ENCODE measurements around the gene POU2F3. TPM values are rescaled to one million over a fixed set of nuclear protein-coding genes. Genes with fewer than 3 reads are reported as not detected.
"Not testable (repeated sequence)": the region's sequence is repeated elsewhere in the genome, so short reads cannot be mapped to it uniquely, and the experiment has no call there.

Gene POU2F3
- total and polyA plus RNA-seq, 11 donors = 0.15 TPM; not detected in 10

DNA sequence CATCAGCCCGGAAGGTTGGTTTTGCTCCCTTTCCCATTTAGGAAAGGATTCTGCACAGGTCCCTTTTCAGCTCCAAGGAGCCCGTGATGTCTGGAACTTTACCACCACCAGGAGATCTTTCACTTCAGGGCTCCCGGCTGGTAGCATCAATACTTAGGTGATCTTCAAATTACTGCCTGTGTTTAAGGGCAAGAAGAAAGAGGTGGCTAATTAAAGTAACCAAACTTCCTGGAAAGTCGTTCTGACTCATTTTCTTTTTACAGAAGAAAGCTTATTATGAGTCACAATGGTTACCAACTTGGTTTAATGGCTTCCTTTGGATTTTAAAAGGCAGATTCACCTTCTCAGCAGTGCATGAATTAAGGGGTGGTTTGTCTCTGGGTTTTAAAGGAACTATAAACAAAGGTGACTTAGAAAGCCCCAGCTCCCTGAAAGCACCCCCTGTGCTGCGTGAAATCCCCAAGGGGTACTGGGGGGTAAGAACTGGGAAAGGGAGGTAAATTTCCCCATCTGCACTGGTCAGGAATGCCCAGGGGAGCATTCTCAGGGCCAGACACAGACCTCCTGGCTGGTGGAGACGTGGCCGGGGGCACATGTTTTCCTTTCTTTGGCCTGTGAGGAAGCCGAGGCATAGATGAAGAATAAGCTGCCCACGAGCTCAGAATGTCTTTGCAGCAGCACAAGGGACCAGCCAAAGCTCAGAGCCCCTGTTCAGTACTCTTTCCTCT lies 8.8 kb downstream of the POU2F3 start:
- Histone ChIP-seq H3K27ac (no peak overlapping the region), H3K4me3 (no peak overlapping the region), H3K36me3 (no peaks in the 10 kb centered on the region), H3K9me3 (no peaks in the 10 kb centered on the region), H3K4me1 (peaks cover 0 to 8% (median 0%) of the 10 kb centered on the region in 12 donors), H3K27me3 (peaks cover 0 to 54% (median 16%) of the 10 kb centered on the region in 9 donors)
- WGBS, 4 donors = 65 to 67% (median 66%) methylated on average over 9 of the region's 9 CpGs
- TF ChIP-seq, protein P1, sequence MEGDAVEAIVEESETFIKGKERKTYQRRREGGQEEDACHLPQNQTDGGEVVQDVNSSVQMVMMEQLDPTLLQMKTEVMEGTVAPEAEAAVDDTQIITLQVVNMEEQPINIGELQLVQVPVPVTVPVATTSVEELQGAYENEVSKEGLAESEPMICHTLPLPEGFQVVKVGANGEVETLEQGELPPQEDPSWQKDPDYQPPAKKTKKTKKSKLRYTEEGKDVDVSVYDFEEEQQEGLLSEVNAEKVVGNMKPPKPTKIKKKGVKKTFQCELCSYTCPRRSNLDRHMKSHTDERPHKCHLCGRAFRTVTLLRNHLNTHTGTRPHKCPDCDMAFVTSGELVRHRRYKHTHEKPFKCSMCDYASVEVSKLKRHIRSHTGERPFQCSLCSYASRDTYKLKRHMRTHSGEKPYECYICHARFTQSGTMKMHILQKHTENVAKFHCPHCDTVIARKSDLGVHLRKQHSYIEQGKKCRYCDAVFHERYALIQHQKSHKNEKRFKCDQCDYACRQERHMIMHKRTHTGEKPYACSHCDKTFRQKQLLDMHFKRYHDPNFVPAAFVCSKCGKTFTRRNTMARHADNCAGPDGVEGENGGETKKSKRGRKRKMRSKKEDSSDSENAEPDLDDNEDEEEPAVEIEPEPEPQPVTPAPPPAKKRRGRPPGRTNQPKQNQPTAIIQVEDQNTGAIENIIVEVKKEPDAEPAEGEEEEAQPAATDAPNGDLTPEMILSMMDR (IDR thresholded peaks at IDR 0.05) = no peak
- no peak for TF ChIP-seq POLR2A (IDR thresholded peaks at IDR 0.05)
- ATAC-seq = no peak
- intact Hi-C loops (cut with DNase I) = no loop called here
- DNase-seq = no peak

DNA sequence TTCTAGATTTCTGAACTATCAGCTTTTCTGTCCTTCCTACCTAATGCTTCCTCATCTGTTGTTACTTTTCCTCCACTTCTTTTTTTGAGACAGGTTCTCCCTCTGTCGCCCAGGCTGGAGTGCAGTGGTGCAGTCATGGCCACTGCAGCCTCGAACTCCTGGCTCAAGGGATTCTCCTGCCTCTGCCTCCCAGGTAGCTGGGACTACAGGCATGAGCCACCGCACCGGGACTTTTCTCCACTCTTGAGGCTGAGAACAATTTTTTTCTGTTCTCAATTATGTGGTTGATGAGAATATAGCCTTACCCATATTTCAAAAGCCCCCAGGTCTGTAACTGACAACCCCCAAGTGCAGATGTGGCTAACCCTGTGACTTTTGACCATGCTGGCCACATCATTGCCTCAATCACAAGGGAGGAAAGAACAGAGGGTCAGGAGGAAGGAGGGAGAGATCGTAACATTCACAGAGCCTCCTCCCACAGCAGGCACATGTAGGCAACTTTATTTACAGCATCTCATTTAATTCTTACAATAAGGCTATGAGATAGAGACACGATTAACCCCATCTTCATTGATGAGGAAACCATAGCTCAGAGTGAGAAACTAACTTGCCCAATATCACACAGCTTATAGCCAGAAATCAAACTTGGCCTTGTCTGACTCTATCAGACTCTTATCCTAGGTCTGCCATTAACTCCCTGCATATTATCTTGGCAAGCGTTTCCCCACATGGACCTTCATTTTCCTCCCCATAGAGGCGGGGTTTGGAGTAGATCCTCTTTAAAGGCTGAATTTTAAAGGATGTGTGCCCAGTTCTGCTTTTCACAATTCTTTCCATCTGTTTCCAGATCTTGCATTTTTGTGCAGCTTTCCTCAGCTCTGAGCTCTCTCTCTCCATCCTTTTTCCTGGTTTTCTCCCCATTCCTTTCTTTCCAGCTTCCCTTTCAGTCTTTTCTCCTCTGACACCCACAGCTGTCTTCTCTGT lies 9.6 kb downstream of the POU2F3 start:
- intact Hi-C loops (cut with DNase I) = loop anchor here in 2 of 10 donors (5.0 kb wide), 2 partner anchors 38 to 48 kb away; no protein-coding TSS in a partner anchor
- H3K36me3 ChIP-seq = no peaks in the 10 kb centered on the region
- 82 to 85% (median 82%) methylated on average over 8 of the region's 8 CpGs for WGBS, 4 donors
- peaks cover 0 to 8% (median 0%) of the 10 kb centered on the region in 12 donors for H3K4me1 ChIP-seq
- H3K27me3 ChIP-seq = peaks cover 0 to 55% (median 17%) of the 10 kb centered on the region in 9 donors
- no peaks in the 10 kb centered on the region for H3K9me3 ChIP-seq
- TF ChIP-seq, protein P1 (IDR thresholded peaks at IDR 0.05) = no peak
- TF ChIP-seq POLR2A (IDR thresholded peaks at IDR 0.05) = no peak
- ATAC-seq (no peak), DNase-seq (no peak)
- H3K4me3 ChIP-seq = no peak overlapping the region
- H3K27ac ChIP-seq = no peak overlapping the region

DNA sequence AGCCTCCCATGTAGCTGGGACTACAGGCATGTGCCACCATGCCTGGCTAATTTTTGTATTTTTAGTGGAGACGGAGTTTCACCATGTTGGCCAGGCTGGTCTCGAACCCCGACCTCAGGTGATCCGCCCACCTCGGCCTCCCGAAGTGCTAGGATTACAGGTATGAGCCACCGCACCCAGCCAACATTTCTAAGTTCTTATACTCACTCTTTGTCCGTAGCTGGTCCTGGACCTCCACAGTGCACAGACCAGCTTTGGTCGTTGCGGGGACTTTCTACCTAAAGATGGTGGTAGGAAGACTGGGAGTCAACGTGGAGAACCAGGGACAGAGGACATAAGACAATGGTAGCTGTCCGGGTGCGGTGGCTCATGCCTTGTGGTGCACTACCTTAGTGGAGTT lies 13.4 kb downstream of the POU2F3 start:
- H3K4me3 ChIP-seq = not testable (repeated sequence)
- WGBS, 4 donors = 90 to 96% (median 92%) methylated on average over 13 of the region's 13 CpGs

GRCh38 chr11:120254788-120255518 lies 15.0 kb downstream of the POU2F3 start:
- WGBS, 4 donors = 25 to 32% (median 28%) methylated on average over 13 of the region's 13 CpGs
- Histone ChIP-seq H3K36me3 (no peaks in the 10 kb centered on the region), H3K27ac (no peak overlapping the region), H3K4me1 (peaks cover 0 to 17% (median 2%) of the 10 kb centered on the region in 12 donors), H3K9me3 (no peaks in the 10 kb centered on the region), H3K4me3 (no peak overlapping the region), H3K27me3 (peaks cover 0 to 65% (median 32%) of the 10 kb centered on the region in 9 donors)
- ATAC-seq = no peak
- TF ChIP-seq, protein P1 (IDR thresholded peaks at IDR 0.05) = no peak
- TF ChIP-seq POLR2A (IDR thresholded peaks at IDR 0.05) = no peak
- intact Hi-C loops (cut with DNase I) = loop anchor here in 2 of 10 donors (5.0 kb wide), 2 partner anchors 32 to 42 kb away; no protein-coding TSS in a partner anchor
- DNase-seq = no peak

More for the DNA sequence above, 13.4 kb downstream of the POU2F3 start:
- not testable (repeated sequence) for H3K27ac ChIP-seq, H3K9me3 ChIP-seq, H3K36me3 ChIP-seq, DNase-seq, ATAC-seq
- intact Hi-C loops (cut with DNase I) = loop anchor here in 2 of 10 donors (5.0 kb wide), 2 partner anchors 34 to 44 kb away; no protein-coding TSS in a partner anchor
- peaks cover 0 to 17% (median 4%) of the 10 kb centered on the region in 12 donors for H3K4me1 ChIP-seq
- peaks cover 0 to 67% (median 34%) of the 10 kb centered on the region in 9 donors for H3K27me3 ChIP-seq

Data from heart left ventricle (tissue), 16 donors.